ENCODE results near the gene AIDA. TPM values are rescaled to one million over a fixed set of nuclear protein-coding genes. Genes with fewer than 3 reads are reported as not detected.

The AIDA gene
- total RNA-seq, 3 donors from 2014 or later: 35.5 to 87.9 (median 35.5) TPM

DNA sequence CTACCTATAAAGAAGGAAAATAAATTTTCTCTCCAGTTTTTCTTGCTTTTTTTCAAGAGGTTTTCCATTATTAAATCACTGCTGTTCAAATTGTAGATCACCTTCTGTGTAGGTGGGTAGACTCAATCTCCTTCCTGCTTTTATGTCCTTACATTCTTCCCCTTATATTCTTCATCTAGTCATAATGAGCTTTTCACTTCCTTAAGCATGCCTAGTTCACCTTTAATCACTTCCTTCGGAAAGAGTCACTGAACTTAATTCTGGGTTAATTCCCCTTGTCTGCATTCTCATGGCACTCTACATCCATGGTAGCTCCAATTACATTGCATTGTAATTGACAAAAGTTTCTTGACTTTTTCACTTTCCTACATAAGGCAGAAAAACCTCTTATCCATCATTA is 18.6 kb upstream of the AIDA start:
- DNase-seq (no peak), ATAC-seq (no peak)
- no peak overlapping the region for H3K4me3 ChIP-seq
- TF ChIP-seq, protein P1, sequence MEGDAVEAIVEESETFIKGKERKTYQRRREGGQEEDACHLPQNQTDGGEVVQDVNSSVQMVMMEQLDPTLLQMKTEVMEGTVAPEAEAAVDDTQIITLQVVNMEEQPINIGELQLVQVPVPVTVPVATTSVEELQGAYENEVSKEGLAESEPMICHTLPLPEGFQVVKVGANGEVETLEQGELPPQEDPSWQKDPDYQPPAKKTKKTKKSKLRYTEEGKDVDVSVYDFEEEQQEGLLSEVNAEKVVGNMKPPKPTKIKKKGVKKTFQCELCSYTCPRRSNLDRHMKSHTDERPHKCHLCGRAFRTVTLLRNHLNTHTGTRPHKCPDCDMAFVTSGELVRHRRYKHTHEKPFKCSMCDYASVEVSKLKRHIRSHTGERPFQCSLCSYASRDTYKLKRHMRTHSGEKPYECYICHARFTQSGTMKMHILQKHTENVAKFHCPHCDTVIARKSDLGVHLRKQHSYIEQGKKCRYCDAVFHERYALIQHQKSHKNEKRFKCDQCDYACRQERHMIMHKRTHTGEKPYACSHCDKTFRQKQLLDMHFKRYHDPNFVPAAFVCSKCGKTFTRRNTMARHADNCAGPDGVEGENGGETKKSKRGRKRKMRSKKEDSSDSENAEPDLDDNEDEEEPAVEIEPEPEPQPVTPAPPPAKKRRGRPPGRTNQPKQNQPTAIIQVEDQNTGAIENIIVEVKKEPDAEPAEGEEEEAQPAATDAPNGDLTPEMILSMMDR (IDR thresholded peaks at IDR 0.05): no peak
- peaks cover 7% of the 10 kb centered on the region for H3K36me3 ChIP-seq (ENCODE audit: low read depth)
- H3K4me1 ChIP-seq (ENCODE audit: low read depth): no peaks in the 10 kb centered on the region
- no peaks in the 10 kb centered on the region for H3K9me3 ChIP-seq
- intact Hi-C loops (cut with DNase I, micrococcal nuclease): loop anchor here in 1 of 2 donors (10.0 kb wide), 1 partner anchor 354 kb away; no protein-coding TSS in a partner anchor

DNA sequence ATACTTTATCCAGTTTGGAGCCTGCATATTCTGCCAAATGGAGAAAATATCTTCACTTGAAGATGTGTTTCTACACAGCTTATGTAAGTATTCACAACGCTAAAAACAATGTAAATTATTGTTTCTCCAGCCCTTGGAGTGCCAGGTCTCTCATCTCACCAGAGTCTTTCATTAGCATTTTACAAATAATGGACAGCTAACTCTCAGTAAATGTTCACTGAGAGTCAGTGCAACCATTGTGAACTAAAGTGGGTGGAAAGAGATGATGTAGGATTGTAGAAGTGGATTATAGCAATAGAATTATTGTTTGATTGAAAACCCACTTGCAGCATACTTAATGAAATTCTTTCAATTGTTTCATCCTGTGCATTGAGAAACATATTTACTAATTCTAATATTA is 16.5 kb upstream of the AIDA start:
- Histone ChIP-seq H3K36me3 (ENCODE audit: low read depth) (peaks cover 16% of the 10 kb centered on the region), H3K4me3 (no peak overlapping the region), H3K9me3 (no peaks in the 10 kb centered on the region), H3K4me1 (ENCODE audit: low read depth) (no peaks in the 10 kb centered on the region)
- no peak for DNase-seq
- intact Hi-C loops (cut with DNase I, micrococcal nuclease): no loop called here
- TF ChIP-seq, protein P1 (IDR thresholded peaks at IDR 0.05): no peak
- ATAC-seq: no peak

DNA sequence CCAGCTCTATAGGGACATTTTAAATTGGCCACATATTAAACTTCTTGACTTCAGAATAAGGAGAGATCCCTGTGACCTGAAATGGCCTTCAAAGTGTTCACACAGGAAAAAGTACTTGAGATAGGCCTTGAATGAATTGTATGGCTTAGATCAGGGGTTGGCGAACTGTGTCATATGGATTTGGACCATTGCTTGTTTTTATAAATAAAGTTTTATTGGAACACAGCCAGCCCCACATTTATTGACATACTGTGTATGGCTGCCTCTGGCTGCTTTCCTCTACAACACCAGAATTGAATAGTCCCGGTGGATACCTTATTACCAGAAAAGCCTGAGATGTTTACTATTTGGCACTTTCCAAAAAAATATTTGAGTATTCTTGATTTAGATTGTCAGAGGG is 4.1 kb upstream of the AIDA start:
- intact Hi-C loops (cut with DNase I, micrococcal nuclease): loop anchor here in 1 of 2 donors (10.0 kb wide), 1 partner anchor 62 kb away; no protein-coding TSS in a partner anchor
- Histone ChIP-seq H3K36me3 (ENCODE audit: low read depth) (peaks cover 9% of the 10 kb centered on the region), H3K4me3 (no peak overlapping the region), H3K9me3 (no peaks in the 10 kb centered on the region), H3K4me1 (ENCODE audit: low read depth) (no peaks in the 10 kb centered on the region)
- ATAC-seq (no peak), DNase-seq (no peak)
- TF ChIP-seq, protein P1 (IDR thresholded peaks at IDR 0.05): no peak

DNA sequence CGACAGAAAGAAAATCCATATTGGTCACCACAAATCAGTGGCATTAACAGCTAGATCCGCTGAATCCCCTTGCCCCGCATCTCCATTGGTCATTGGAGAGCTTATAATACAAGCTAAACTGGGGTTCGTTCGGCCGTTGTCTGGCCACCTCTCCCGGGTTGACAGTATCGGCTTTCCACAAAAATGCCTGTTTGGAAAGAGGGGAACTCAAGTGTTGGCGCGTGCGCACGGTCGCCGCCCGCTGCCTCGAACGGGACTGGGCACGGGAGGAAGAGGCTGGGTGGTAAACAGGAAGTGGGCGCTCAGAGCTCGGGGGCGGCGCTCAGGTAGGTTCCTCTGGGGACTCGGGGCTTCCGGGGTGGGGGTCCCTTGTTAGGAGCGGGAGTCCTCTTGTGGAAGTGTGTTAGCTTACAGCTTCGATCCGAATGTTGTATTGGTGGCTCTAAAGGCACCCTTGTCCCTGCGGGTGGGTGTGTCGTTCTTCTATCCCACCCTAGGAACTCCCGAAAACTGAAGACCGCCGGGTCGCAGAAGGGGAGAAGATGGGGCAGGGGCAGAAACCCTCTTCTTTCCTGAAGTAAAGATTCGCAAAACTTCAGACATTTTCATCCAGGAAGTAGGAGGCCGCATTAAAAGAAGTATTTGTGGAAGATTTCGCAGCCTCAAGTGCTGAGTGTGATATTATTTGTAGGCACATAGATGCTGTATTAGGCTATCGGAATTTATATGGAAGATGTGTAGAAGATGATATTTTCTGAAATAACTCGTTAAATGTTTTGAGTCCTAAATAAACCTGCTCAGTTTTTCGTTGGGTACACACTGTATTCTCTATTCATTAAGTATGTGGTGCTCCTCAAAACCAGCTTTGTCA is 1.0 kb upstream of the AIDA start:
- TF ChIP-seq, protein P1 (IDR thresholded peaks at IDR 0.05): no peak
- H3K36me3 ChIP-seq (ENCODE audit: low read depth): no peaks in the 10 kb centered on the region
- intact Hi-C loops (cut with DNase I, micrococcal nuclease): loop anchor here in 1 of 2 donors (10.0 kb wide), 1 partner anchor 59 kb away; no protein-coding TSS in a partner anchor
- H3K4me3 ChIP-seq: peak overlapping the region; percentile 83
- H3K4me1 ChIP-seq (ENCODE audit: low read depth): peaks cover 12% of the 10 kb centered on the region
- peak; percentile 94 to 98 (median 95) for DNase-seq
- peak; percentile 85 for ATAC-seq
- H3K9me3 ChIP-seq: no peaks in the 10 kb centered on the region

DNA sequence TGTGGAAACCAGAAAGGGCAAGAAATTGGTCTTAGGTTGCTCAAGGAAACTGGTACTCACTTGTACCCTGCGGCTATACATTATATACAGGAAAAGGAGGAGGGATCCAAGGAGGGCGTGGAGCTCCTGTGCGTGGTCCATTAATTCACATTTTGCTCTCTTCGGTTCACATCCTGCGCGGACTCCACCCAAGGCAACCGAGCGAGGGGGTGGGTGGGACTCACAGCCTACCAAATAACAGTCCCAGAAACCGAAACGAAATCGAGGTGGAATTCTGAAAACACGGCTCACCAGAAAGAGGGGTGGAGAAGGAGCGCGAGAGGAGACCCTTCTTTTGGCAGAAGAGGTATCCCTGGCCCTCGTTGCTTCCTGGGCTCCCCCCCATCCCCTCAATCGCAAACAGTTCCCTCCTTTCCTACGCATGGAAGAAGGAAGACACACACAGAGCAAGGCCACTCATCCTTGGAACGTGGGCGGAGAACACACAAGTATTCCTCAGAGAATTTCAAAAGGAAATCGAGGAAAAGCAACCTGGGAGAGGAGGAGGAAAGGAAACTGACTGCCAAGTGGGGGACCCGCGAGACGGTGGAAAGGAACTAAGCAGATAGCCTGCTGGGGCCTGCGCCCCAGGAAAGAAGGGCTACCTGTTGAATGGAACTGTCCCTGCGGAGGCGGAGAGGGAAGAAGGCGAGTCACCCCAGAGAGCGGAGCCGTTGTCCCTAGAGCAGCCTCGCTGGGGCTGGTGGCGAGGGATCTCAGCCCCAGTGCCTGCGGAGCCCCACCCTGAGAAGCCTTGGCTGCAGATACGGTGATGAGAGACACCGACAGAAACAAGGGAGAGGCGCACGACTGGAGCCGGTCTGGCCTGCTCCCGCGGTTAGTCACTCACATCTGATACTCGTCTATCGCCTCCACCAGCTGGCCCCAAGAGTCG is 705 bp downstream of the AIDA start:
- DNase-seq (peak; percentile 65 to 79 (median 73)), ATAC-seq (peak; percentile 60)
- no peaks in the 10 kb centered on the region for H3K36me3 ChIP-seq (ENCODE audit: low read depth)
- TF ChIP-seq, protein P1 (IDR thresholded peaks at IDR 0.05): no peak
- intact Hi-C loops (cut with DNase I, micrococcal nuclease): loop anchor here in 1 of 2 donors (10.0 kb wide), 1 partner anchor 57 kb away; no protein-coding TSS in a partner anchor
- peak overlapping the region; percentile 83 for H3K4me3 ChIP-seq
- no peaks in the 10 kb centered on the region for H3K9me3 ChIP-seq
- H3K4me1 ChIP-seq (ENCODE audit: low read depth): peaks cover 12% of the 10 kb centered on the region
